GM12892 (cell line): Measurements from ENCODE around the gene MAN2A2.

Experiments
- POLR2A ChIP-seq: IDR thresholded peaks from 2 replicates; pipeline ENCODE4 v1.6.1; 2011; ENCODE audit warnings: low read depth, low read length, control low read depth
- POLR2AphosphoS5 ChIP-seq: IDR thresholded peaks from 2 replicates; pipeline ENCODE4 v1.6.1; 2011; ENCODE audit warnings: low read depth, low read length, control low read depth

GRCh38 chr15:90889736-90890456, 13.2 kb upstream of the MAN2A2 start:
- TF ChIP-seq POLR2AphosphoS5 (no peak), POLR2A (no peak)
